Neural progenitor cell (in vitro differentiated cells): ENCODE results near the gene BHLHE40. TPM values are rescaled to one million over a fixed set of nuclear protein-coding genes. Genes with fewer than 3 reads are reported as not detected.
"Not testable (repeated sequence)": the region's sequence is repeated elsewhere in the genome, so short reads cannot be mapped to it uniquely, and the experiment has no call there.

ENCODE experiments used
- DNase-seq: peaks from one replicate; pipeline ENCODE4 v3.0.0-alpha.2; 2016; ENCODE audit warnings: low spot score
- H2AFZ ChIP-seq: fragments of 200-600 bp; sonication (generic); replicated peaks from 2 replicates; pipeline ENCODE4 v1.6.1; 2016; ENCODE audit warnings: antibody characterized with exemption
- H3F3A ChIP-seq: fragments of 200-600 bp; sonication (generic); 2 replicates; pipeline ENCODE4 v1.6.1; 2016; ENCODE audit warnings: antibody characterized with exemption, low read depth
- H3K27ac ChIP-seq: fragments of 200-600 bp; sonication (generic); 2 replicates; pipeline ENCODE4 v1.5.1; 2016; ENCODE audit warnings: mild to moderate bottlenecking
- H3K27me3 ChIP-seq: fragments of 200-600 bp; sonication (generic); 2 replicates; pipeline ENCODE4 v1.6.1; 2016; ENCODE audit warnings: mild to moderate bottlenecking, moderate library complexity
- H3K36me3 ChIP-seq: fragments of 200-600 bp; sonication (generic); 2 replicates; pipeline ENCODE4 v1.5.1; 2016
- H3K4me1 ChIP-seq: fragments of 200-600 bp; sonication (generic); 2 replicates; pipeline ENCODE4 v1.6.1; 2016; ENCODE audit warnings: mixed run types
- H3K4me2 ChIP-seq: fragments of 200-600 bp; sonication (generic); 2 replicates; pipeline ENCODE4 v1.6.1; 2016
- H3K4me3 ChIP-seq: fragments of 200-600 bp; sonication (generic); 2 replicates; pipeline ENCODE4 v1.5.1; 2016
- H3K79me2 ChIP-seq: fragments of 200-600 bp; sonication (generic); 2 replicates; pipeline ENCODE4 v1.6.1; 2016; ENCODE audit warnings: low read depth
- H3K9ac ChIP-seq: fragments of 200-600 bp; sonication (generic); 2 replicates; pipeline ENCODE4 v1.6.1; 2016
- H3K9me3 ChIP-seq: fragments of 200-600 bp; sonication (generic); 2 replicates; pipeline ENCODE4 v1.5.1; 2016; ENCODE audit warnings: low read depth
- H4K20me1 ChIP-seq: fragments of 200-600 bp; sonication (generic); 2 replicates; pipeline ENCODE4 v1.6.1; 2016; ENCODE audit warnings: low read depth
- H3K27ac Mint-ChIP-seq: 3 replicates; pipeline ENCODE4 v1.8.0; 2021; ENCODE audit warnings: mixed read lengths
- H3K27me3 Mint-ChIP-seq: 2 replicates; pipeline ENCODE4 v1.8.0; 2022; ENCODE audit warnings: low read depth, mild to moderate bottlenecking, inconsistent platforms, moderate library complexity, mixed read lengths; ENCODE audit not compliant: insufficient read depth
- H3K36me3 Mint-ChIP-seq: 3 replicates; pipeline ENCODE4 v1.8.0; 2021; ENCODE audit warnings: mixed read lengths
- H3K4me1 Mint-ChIP-seq: 3 replicates; pipeline ENCODE4 v1.8.0; 2021; ENCODE audit warnings: mixed read lengths
- H3K4me3 Mint-ChIP-seq: 3 replicates; pipeline ENCODE4 v1.8.0; 2021; ENCODE audit warnings: mild to moderate bottlenecking, moderate library complexity, mixed read lengths
- H3K9me3 Mint-ChIP-seq: 3 replicates; pipeline ENCODE4 v1.8.0; 2020; ENCODE audit warnings: mixed read lengths
- EZH2 ChIP-seq: fragments of 200-600 bp; sonication (generic); IDR thresholded peaks from 2 replicates; pipeline ENCODE4 v1.6.1; 2017; ENCODE audit warnings: antibody characterized with exemption, mild to moderate bottlenecking, moderate library complexity
- EZH2phosphoT487 ChIP-seq: fragments of 200-600 bp; sonication (generic); IDR thresholded peaks from 2 replicates; pipeline ENCODE4 v1.6.1; 2017; ENCODE audit warnings: antibody characterized with exemption
- total RNA-seq: library from RNA; depleted of rRNA; stranded (reverse); fragments of >200 nt; gene quantifications from 2 replicates; pipeline ENCODE4 v1.2.3, GENCODE V29; 2015; ENCODE audit warnings: low replicate concordance
- TF ChIP-seq, protein P1 (sequence below): fragments of 200-600 bp; sonication (generic); IDR thresholded peaks from 2 replicates; pipeline ENCODE4 v1.5.1; 2017; ENCODE audit warnings: antibody characterized with exemption, mild to moderate bottlenecking

BHLHE40 gene
- total RNA-seq, 1 donor from 2014 or later: 0.34 TPM

DNA sequence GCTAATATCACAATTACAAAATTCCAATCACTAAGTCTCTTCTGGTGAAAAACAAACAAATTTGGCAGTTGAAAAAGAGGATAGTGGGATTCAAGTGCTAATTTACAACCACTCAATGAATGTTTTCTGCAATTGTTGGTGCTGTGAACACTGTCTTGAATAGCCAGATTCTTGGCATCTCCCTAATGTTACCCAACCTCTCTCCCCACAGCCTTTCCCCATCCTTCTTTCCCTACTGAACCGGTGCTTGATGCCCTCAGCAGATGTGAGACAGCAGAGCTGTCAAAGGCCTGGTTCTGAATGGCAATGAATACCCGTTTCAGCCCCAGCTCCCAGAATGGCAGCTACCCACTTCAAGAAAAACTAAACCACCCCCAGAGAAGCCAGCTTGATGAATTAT is 22.5 kb upstream of the BHLHE40 start:
- TF ChIP-seq, protein P1, sequence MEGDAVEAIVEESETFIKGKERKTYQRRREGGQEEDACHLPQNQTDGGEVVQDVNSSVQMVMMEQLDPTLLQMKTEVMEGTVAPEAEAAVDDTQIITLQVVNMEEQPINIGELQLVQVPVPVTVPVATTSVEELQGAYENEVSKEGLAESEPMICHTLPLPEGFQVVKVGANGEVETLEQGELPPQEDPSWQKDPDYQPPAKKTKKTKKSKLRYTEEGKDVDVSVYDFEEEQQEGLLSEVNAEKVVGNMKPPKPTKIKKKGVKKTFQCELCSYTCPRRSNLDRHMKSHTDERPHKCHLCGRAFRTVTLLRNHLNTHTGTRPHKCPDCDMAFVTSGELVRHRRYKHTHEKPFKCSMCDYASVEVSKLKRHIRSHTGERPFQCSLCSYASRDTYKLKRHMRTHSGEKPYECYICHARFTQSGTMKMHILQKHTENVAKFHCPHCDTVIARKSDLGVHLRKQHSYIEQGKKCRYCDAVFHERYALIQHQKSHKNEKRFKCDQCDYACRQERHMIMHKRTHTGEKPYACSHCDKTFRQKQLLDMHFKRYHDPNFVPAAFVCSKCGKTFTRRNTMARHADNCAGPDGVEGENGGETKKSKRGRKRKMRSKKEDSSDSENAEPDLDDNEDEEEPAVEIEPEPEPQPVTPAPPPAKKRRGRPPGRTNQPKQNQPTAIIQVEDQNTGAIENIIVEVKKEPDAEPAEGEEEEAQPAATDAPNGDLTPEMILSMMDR: no peak
- TF ChIP-seq EZH2phosphoT487 (no peak), EZH2 (no peak)
- Mint-ChIP-seq H3K36me3 (no peaks in the 10 kb centered on the region), H3K9me3 (peaks cover 9% of the 10 kb centered on the region), H3K27me3 (peaks cover 2% of the 10 kb centered on the region), H3K4me3 (no peak overlapping the region), H3K4me1 (peaks cover 7% of the 10 kb centered on the region), H3K27ac (no peak overlapping the region)
- no peak overlapping the region for H3K4me3 ChIP-seq
- no peak overlapping the region for H3K9ac ChIP-seq
- H3K27me3 ChIP-seq: no peaks in the 10 kb centered on the region
- H3K4me2 ChIP-seq: no peak overlapping the region
- H2AFZ ChIP-seq: no peak overlapping the region
- no peak overlapping the region for H3K27ac ChIP-seq
- H3K36me3 ChIP-seq: no peaks in the 10 kb centered on the region
- DNase-seq: no peak
- H3F3A ChIP-seq: peaks cover 10% of the 10 kb centered on the region
- H3K4me1 ChIP-seq: peaks cover 10% of the 10 kb centered on the region
- H3K9me3 ChIP-seq: no peaks in the 10 kb centered on the region
- H4K20me1 ChIP-seq: no peaks in the 10 kb centered on the region
- no peaks in the 10 kb centered on the region for H3K79me2 ChIP-seq

DNA sequence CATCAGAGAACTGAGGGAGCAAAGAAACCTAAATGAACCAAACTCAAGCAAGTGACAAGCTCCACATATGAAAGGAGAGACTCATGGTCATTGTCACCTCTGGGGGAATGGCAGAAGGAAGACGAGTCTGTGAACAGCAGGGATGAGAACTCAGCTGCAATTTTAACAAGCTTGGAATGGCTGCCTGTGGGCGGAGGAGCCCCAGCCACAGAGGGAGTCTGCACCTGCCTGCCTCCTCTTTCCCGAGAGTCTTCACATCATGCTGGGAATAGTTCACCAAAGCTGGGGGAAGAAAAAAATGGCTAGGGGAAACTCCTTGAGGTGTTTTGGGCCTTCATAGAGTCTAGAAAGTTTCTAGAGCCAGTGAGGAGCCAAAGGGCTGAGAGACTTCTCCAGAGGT is 21.3 kb upstream of the BHLHE40 start:
- peaks cover 7% of the 10 kb centered on the region for H3K4me1 Mint-ChIP-seq
- Histone ChIP-seq H3K79me2 (no peaks in the 10 kb centered on the region), H3K36me3 (no peaks in the 10 kb centered on the region), H3K9ac (no peak overlapping the region), H3K27me3 (no peaks in the 10 kb centered on the region), H3K4me2 (peak overlapping the region; percentile 64), H3K4me3 (no peak overlapping the region), H3F3A (peaks cover 10% of the 10 kb centered on the region), H3K27ac (no peak overlapping the region), H3K4me1 (peaks cover 10% of the 10 kb centered on the region), H2AFZ (no peak overlapping the region), H3K9me3 (no peaks in the 10 kb centered on the region), H4K20me1 (no peaks in the 10 kb centered on the region)
- peak; percentile 30 for DNase-seq
- peaks cover 2% of the 10 kb centered on the region for H3K27me3 Mint-ChIP-seq
- no peaks in the 10 kb centered on the region for H3K36me3 Mint-ChIP-seq
- H3K4me3 Mint-ChIP-seq: no peak overlapping the region
- peaks cover 9% of the 10 kb centered on the region for H3K9me3 Mint-ChIP-seq
- H3K27ac Mint-ChIP-seq: peak overlapping the region; percentile 25
- TF ChIP-seq, protein P1: no peak
- TF ChIP-seq EZH2phosphoT487: no peak
- no peak for TF ChIP-seq EZH2

DNA sequence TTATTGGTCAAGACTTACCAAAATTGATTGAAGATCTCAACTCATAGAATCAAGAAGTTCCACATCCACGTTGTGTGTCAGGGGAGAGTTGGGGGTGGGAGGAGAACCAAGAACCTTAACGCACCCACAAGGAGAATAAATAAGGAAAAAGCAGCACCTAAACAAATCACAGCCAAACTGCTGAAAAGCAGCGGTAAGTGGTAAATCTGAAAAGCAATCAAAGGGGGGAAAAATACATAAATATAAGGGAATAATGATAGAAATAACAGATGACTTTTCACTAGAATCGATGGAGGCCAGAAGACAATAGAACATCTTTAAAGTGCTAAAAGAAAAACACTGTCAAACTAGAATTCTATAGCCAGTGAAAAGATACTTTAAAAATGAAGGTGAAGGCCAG is 20.1 kb upstream of the BHLHE40 start:
- TF ChIP-seq, protein P1: no peak
- no peak for TF ChIP-seq EZH2phosphoT487
- no peak for TF ChIP-seq EZH2
- peaks cover 2% of the 10 kb centered on the region for H3K27me3 Mint-ChIP-seq

DNA sequence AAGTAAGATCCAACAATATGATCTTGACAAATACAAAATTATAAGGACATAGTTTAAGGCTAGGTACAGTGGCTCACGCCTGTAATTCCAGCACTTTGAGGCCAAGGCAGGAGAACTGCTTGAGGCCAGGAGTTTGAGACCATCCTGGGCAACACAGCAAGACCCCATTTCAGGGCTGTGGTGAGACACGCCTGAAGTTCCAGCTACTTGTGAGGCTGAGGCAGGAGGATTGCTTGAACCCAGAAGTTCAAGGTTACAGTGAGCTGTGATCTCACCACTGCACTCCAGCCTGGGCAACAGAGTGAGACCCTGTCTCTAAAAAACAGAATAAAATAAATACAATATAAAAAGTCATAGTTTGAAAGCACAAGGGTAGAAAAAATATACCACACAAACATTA is 17.4 kb upstream of the BHLHE40 start:
- not testable (repeated sequence) for H3K9ac ChIP-seq, H3K4me1 Mint-ChIP-seq, H4K20me1 ChIP-seq, H3K4me2 ChIP-seq, H3K4me3 ChIP-seq, H3K36me3 ChIP-seq, H2AFZ ChIP-seq, H3K79me2 ChIP-seq, H3K27me3 ChIP-seq, H3K36me3 Mint-ChIP-seq, DNase-seq, H3K9me3 ChIP-seq, H3K27ac ChIP-seq, H3K4me3 Mint-ChIP-seq, H3K27me3 Mint-ChIP-seq, H3K27ac Mint-ChIP-seq
- peaks cover 10% of the 10 kb centered on the region for H3K4me1 ChIP-seq
- peaks cover 10% of the 10 kb centered on the region for H3F3A ChIP-seq
- H3K9me3 Mint-ChIP-seq: peaks cover 10% of the 10 kb centered on the region

More for the DNA sequence above, 20.1 kb upstream of the BHLHE40 start:
- no peak overlapping the region for H3K4me2 ChIP-seq
- peaks cover 10% of the 10 kb centered on the region for H3K4me1 ChIP-seq
- Mint-ChIP-seq H3K36me3 (no peaks in the 10 kb centered on the region), H3K9me3 (peaks cover 9% of the 10 kb centered on the region), H3K4me1 (peaks cover 7% of the 10 kb centered on the region), H3K27ac (no peak overlapping the region), H3K4me3 (no peak overlapping the region)
- H3K27me3 ChIP-seq: no peaks in the 10 kb centered on the region
- H2AFZ ChIP-seq: no peak overlapping the region
- H3K27ac ChIP-seq: no peak overlapping the region
- no peaks in the 10 kb centered on the region for H3K79me2 ChIP-seq
- H3K4me3 ChIP-seq: no peak overlapping the region
- H4K20me1 ChIP-seq: no peaks in the 10 kb centered on the region
- H3K36me3 ChIP-seq: no peaks in the 10 kb centered on the region
- H3K9me3 ChIP-seq: no peaks in the 10 kb centered on the region
- peaks cover 10% of the 10 kb centered on the region for H3F3A ChIP-seq
- H3K9ac ChIP-seq: no peak overlapping the region
- no peak for DNase-seq
